ENCODE data around the gene FLRT3.

DNA sequence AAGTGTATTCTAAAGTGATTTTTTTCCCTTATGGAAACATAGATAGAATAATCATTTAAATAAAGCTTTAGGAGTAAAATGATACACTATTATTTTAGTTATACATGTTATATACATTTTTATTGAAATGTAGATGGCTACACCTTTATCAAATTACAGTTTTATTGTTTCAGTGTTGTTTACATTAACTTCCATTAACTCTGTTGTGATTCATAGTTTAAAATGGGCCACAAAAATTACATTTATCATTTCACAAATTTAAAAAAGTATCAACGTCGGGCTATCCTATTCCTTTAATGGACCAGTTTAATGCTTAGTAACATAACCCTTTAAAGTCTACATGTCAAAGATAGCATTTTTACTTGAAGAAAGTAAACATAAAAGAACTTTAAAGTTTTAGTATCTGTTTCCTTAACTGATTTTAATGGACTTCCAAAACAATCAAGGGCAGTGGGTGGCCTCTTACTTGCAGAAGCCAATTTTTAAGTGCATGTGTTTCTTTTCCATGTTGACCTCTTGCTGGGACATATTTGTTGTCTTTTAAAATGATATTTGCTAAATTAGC is 47.8 kb upstream of the FLRT3 start:
- TF ChIP-seq EZH2 (IDR thresholded peaks at IDR 0.05; ENCODE audit: insufficient read depth, poor library complexity, severe bottlenecking) = no peak
- no peak for TF ChIP-seq EZH2phosphoT487 (IDR thresholded peaks at IDR 0.05; ENCODE audit: insufficient read depth, low read depth)
